DMS53 treated with DMSO at 0.1 percent for 48 hours (cell line): ENCODE results near the gene RABL2A.
"Not testable (repeated sequence)": the region's sequence is repeated elsewhere in the genome, so short reads cannot be mapped to it uniquely, and the experiment has no call there.

ENCODE experiments used
- DNase-seq: peaks from one replicate; lab custom pipeline; 2025; ENCODE audit not compliant: unreplicated experiment; lab: John Stamatoyannopoulos, UW

RABL2A gene

GRCh38 chr2:113679457-113679856, 52.4 kb downstream of the RABL2A start:
- no peak for DNase-seq

GRCh38 chr2:113685471-113685870, 58.4 kb downstream of the RABL2A start:
- DNase-seq = no peak

- DNase-seq = no peak
Measured at GRCh38 chr2:113686537-113686936, 59.5 kb downstream of the RABL2A start.

GRCh38 chr2:113690871-113691270, 63.8 kb downstream of the RABL2A start:
- not testable (repeated sequence) for DNase-seq
